Measurements from ENCODE around the gene NEURL1.

DNA sequence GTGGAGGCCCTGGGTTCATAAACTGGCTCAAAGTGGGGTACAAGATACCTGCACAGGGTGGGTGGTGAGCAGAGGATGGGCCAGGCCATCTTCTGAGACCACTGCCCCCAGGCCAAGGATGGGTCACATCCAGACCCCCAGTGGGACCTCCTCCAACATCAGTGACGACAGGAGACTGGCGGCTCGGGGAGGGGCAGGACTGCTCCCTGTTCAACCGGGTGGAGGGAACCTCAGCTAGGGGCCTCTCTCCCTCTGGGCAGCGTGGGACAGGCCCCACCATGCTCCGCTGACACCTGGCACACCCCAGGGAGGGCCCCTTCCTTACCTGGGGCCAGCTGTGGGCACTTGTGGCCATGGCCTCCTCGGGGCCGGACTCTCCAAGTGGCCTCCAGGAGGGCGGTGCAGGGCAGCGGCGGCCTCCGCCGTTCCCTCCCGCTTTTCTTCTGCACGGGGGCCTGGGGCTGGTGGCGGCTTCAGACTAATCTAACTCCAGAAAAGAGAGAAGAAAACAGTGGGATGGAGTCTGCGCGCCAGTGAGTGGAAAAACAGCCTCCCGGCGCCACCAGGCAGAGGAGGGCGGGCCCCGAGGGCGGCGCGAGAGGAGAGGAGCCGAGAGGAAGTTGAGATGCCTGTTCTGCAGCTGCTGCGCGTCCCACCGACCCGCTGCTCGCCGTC is 41.5 kb upstream of the NEURL1 start, which contains the start of gene CALHM2:
- TF ChIP-seq, protein P1, sequence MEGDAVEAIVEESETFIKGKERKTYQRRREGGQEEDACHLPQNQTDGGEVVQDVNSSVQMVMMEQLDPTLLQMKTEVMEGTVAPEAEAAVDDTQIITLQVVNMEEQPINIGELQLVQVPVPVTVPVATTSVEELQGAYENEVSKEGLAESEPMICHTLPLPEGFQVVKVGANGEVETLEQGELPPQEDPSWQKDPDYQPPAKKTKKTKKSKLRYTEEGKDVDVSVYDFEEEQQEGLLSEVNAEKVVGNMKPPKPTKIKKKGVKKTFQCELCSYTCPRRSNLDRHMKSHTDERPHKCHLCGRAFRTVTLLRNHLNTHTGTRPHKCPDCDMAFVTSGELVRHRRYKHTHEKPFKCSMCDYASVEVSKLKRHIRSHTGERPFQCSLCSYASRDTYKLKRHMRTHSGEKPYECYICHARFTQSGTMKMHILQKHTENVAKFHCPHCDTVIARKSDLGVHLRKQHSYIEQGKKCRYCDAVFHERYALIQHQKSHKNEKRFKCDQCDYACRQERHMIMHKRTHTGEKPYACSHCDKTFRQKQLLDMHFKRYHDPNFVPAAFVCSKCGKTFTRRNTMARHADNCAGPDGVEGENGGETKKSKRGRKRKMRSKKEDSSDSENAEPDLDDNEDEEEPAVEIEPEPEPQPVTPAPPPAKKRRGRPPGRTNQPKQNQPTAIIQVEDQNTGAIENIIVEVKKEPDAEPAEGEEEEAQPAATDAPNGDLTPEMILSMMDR (conservative IDR thresholded peaks at IDR 0.05 in 1 of 2, IDR thresholded peaks at IDR 0.05 in 1 of 2; ENCODE audit: extremely low read depth in 1 of 2, insufficient read depth in 1 of 2, low read depth in 1 of 2, low read length in 2 of 2) = no peak
- TF ChIP-seq EZH2 (IDR thresholded peaks at IDR 0.05; ENCODE audit: borderline replicate concordance, low read length) = no peak
